Vagina (tissue), 2 donors: ENCODE data around the gene EML6. TPM values are rescaled to one million over a fixed set of nuclear protein-coding genes. Genes with fewer than 3 reads are reported as not detected.

Source experiments
- DNase-seq, 2 donors: peaks; one replicate each; pipeline ENCODE4 v3.0.0-alpha.2; 2017; ENCODE audit errors: extremely low spot score in 2 of 2
- H3K27ac ChIP-seq: fragments of 200-600 bp; sonication (generic); one replicate; pipeline ENCODE4 v1.5.1; 2019
- H3K27me3 ChIP-seq: fragments of 200-600 bp; sonication (generic); one replicate; pipeline ENCODE4 v1.5.1; 2019
- H3K36me3 ChIP-seq, 2 donors: fragments of 200-600 bp; sonication (generic); one replicate each; pipeline ENCODE4 v1.5.1; 2017 to 2019
- H3K4me1 ChIP-seq: fragments of 200-600 bp; sonication (generic); one replicate; pipeline ENCODE4 v1.5.1; 2019
- H3K4me3 ChIP-seq, 2 donors: fragments of 200-600 bp; sonication (generic); 1 replicate in 1 of 2; 2 replicates in 1 of 2; pipeline ENCODE4 v1.5.1; 2016 to 2019
- H3K9me3 ChIP-seq: fragments of 200-600 bp; sonication (generic); one replicate; pipeline ENCODE4 v1.5.1; 2019
- POLR2A ChIP-seq, 2 donors: fragments of 450-650 bp; IDR thresholded peaks; one replicate each; pipeline ENCODE4 v1.6.1; 2017; ENCODE audit warnings: antibody characterized with exemption in 2 of 2, mild to moderate bottlenecking in 2 of 2, moderate library complexity in 2 of 2
- POLR2AphosphoS5 ChIP-seq, 2 donors: sonication (generic); formaldehyde crosslinking; IDR thresholded peaks; one replicate each; pipeline ENCODE4 v1.9.0; 2017; ENCODE audit warnings: antibody characterized with exemption in 2 of 2, mild to moderate bottlenecking in 2 of 2, low read depth in 1 of 2; ENCODE audit not compliant: insufficient read depth in 1 of 2
- intact Hi-C: fragments of 100-400 bp; cut with DNase I; formaldehyde crosslinking; loops from one replicate; pipeline ENCODE4 v1.15.1; 2023
- total RNA-seq: library from RNA; depleted of rRNA; stranded (reverse); fragments of >200 nt; gene quantifications from one replicate; pipeline ENCODE4 v1.2.3, GENCODE V29; 2016
- TF ChIP-seq, protein P1 (sequence below), 3 experiments: fragments of 450-650 bp in 2 of 3; fragments of 200-600 bp in 1 of 3; sonication (generic) in 1 of 3; IDR thresholded peaks; one replicate each; pipeline ENCODE4 v1.5.1; 2017 to 2019; ENCODE audit warnings: antibody characterized with exemption in 3 of 3, mild to moderate bottlenecking in 2 of 3, moderate library complexity in 2 of 3

The EML6 gene
- total RNA-seq, 1 donor from 2014 or later, result 1.7 TPM

DNA sequence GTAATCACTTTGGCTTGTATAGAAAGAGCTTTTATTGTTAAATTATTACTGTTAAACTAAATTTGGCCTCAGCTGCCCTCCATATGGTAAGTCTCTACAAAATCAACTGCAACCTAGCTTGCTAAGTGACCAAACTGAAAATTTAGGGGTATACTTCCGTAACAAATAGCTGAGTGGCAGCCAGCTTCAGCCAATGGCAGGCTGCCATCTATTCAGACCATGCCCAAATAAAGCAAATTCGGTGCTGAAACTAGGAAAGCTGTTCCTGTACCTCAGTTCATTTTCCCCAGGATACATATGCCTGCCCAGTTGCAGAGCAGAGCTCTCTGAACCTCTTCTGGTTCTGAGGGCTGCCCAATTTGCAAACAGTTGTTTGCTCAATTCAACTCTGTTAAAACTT lies 94.8 kb downstream of the EML6 start:
- Histone ChIP-seq H3K27me3 (no peaks in the 10 kb centered on the region), H3K4me3 (no peak overlapping the region), H3K27ac (no peak overlapping the region), H3K36me3 (no peaks in the 10 kb centered on the region), H3K4me1 (no peaks in the 10 kb centered on the region), H3K9me3 (no peaks in the 10 kb centered on the region)
- TF ChIP-seq POLR2AphosphoS5 (IDR thresholded peaks at IDR 0.05; ENCODE audit: insufficient read depth in 1 of 2, low read depth in 1 of 2) (no peak), POLR2A (IDR thresholded peaks at IDR 0.05) (no peak)
- TF ChIP-seq, protein P1, sequence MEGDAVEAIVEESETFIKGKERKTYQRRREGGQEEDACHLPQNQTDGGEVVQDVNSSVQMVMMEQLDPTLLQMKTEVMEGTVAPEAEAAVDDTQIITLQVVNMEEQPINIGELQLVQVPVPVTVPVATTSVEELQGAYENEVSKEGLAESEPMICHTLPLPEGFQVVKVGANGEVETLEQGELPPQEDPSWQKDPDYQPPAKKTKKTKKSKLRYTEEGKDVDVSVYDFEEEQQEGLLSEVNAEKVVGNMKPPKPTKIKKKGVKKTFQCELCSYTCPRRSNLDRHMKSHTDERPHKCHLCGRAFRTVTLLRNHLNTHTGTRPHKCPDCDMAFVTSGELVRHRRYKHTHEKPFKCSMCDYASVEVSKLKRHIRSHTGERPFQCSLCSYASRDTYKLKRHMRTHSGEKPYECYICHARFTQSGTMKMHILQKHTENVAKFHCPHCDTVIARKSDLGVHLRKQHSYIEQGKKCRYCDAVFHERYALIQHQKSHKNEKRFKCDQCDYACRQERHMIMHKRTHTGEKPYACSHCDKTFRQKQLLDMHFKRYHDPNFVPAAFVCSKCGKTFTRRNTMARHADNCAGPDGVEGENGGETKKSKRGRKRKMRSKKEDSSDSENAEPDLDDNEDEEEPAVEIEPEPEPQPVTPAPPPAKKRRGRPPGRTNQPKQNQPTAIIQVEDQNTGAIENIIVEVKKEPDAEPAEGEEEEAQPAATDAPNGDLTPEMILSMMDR (IDR thresholded peaks at IDR 0.05), result no peak
- intact Hi-C loops, result no loop called here
- DNase-seq, result no peak

DNA sequence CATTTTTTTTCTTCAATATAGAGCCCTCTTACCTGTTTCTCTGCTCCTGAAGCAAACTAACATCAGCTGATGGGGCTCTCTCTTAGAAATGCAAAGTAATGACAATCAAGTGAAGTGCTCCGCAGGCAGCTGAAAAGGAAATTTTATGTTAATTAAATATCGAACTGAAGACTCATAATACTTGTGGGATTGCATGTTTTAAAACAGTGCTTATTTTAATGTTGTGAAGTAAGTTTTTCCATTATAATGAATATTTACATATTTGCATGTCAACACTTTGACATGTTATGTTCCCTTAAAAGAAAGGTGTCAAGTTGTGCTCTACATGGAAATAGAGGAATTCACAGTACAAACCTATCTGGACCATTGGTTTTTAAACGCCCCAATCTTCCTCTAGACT lies 97.1 kb downstream of the EML6 start:
- Histone ChIP-seq H3K27ac (no peak overlapping the region), H3K27me3 (no peaks in the 10 kb centered on the region), H3K4me1 (no peaks in the 10 kb centered on the region), H3K9me3 (no peaks in the 10 kb centered on the region), H3K36me3 (no peaks in the 10 kb centered on the region), H3K4me3 (no peak overlapping the region)
- no peak for DNase-seq
- intact Hi-C loops, result no loop called here
- TF ChIP-seq POLR2AphosphoS5 (IDR thresholded peaks at IDR 0.05; ENCODE audit: insufficient read depth in 1 of 2, low read depth in 1 of 2) (no peak), POLR2A (IDR thresholded peaks at IDR 0.05) (no peak)
- TF ChIP-seq, protein P1 (IDR thresholded peaks at IDR 0.05), result no peak

DNA sequence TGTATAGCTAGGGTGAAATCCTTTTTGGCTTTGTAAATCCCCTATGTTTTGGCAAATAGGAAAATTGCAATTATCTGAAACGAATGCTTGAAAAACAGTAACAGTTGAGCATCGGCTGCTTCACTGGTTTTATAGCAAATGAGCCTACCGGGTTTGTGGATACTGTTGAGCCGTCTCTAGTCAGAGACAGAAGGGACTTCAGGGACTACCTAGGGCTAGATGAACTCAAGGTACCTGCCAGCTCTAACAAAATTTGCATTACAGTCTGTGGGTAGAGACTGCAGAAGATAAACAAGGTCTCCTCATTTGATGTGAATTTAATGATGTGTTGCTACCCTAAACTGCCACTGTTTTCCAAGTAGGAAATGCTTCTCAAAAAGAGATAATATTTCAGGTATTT lies 101.1 kb downstream of the EML6 start:
- no peak overlapping the region for H3K27ac ChIP-seq
- DNase-seq, result no peak
- H3K4me1 ChIP-seq, result no peaks in the 10 kb centered on the region
- TF ChIP-seq, protein P1 (IDR thresholded peaks at IDR 0.05), result no peak
- TF ChIP-seq POLR2A (IDR thresholded peaks at IDR 0.05) (no peak), POLR2AphosphoS5 (IDR thresholded peaks at IDR 0.05; ENCODE audit: insufficient read depth in 1 of 2, low read depth in 1 of 2) (no peak)
- intact Hi-C loops, result no loop called here
- no peaks in the 10 kb centered on the region for H3K27me3 ChIP-seq
- H3K9me3 ChIP-seq, result no peaks in the 10 kb centered on the region
- H3K4me3 ChIP-seq, result no peak overlapping the region
- H3K36me3 ChIP-seq, result no peaks in the 10 kb centered on the region

DNA sequence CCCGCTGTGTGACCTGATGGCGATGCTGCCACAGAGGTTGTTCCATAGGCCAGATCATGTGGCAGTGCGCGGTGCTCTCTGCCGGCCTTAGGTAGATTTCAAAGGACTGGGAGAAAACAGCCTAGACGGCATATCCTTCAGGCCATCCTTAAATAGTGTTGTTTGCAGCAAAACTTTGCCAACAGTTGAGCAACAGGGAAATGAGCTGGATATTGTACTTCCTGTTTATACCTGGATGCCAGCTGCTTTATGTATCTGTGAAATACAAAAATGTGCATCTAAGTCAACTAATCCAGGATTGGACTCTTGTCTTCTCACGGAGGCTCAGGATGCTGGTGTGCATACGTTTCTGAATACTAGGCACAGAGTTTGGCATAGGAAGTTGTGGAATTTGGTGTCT lies 107.1 kb downstream of the EML6 start:
- TF ChIP-seq POLR2A (IDR thresholded peaks at IDR 0.05), result no peak
- TF ChIP-seq, protein P1 (IDR thresholded peaks at IDR 0.05), result no peak
- no peak for TF ChIP-seq POLR2AphosphoS5 (IDR thresholded peaks at IDR 0.05; ENCODE audit: insufficient read depth in 1 of 2, low read depth in 1 of 2)
- H3K4me3 ChIP-seq, result no peak overlapping the region
- H3K4me1 ChIP-seq, result no peaks in the 10 kb centered on the region
- DNase-seq, result no peak
- no peaks in the 10 kb centered on the region for H3K9me3 ChIP-seq
- H3K36me3 ChIP-seq, result no peaks in the 10 kb centered on the region
- intact Hi-C loops, result loop anchor here (10.0 kb wide), 1 partner anchor 106 kb away; the partner anchor contains the start of gene EML6
- H3K27me3 ChIP-seq, result no peaks in the 10 kb centered on the region
- H3K27ac ChIP-seq, result no peak overlapping the region

DNA sequence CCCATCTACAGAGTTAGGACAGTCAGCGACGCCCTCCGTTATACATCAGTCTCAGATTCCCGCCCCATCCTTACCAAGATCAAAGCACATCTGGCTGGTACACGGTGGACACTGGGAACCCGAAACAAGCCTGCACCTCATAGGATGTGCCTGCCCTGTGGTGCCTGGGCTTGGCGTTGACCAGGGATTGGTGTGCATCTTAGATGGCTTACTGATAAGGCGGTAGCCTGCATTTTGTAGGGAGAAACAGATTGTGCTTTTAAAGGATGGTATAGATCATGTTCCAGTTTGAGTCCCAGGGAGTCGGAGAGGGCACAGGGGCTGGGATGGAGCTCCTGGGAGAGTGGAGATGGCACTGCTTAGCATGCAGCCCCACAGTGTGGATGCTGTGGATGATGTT lies 108.0 kb downstream of the EML6 start:
- no peak for DNase-seq
- Histone ChIP-seq H3K27ac (no peak overlapping the region), H3K36me3 (no peaks in the 10 kb centered on the region), H3K4me3 (no peak overlapping the region), H3K9me3 (no peaks in the 10 kb centered on the region), H3K27me3 (no peaks in the 10 kb centered on the region), H3K4me1 (no peaks in the 10 kb centered on the region)
- intact Hi-C loops, result loop anchor here (10.0 kb wide), 1 partner anchor 107 kb away; the partner anchor contains the start of gene EML6
- no peak for TF ChIP-seq POLR2A (IDR thresholded peaks at IDR 0.05)
- no peak for TF ChIP-seq POLR2AphosphoS5 (IDR thresholded peaks at IDR 0.05; ENCODE audit: insufficient read depth in 1 of 2, low read depth in 1 of 2)
- TF ChIP-seq, protein P1 (IDR thresholded peaks at IDR 0.05), result no peak
